Karpas-422 (cell line): ENCODE results near the gene PXYLP1. TPM values are rescaled to one million over a fixed set of nuclear protein-coding genes. Genes with fewer than 3 reads are reported as not detected.

ENCODE experiments used
- DNase-seq: peaks from one replicate; pipeline ENCODE4 v3.0.0-alpha.2; 2015
- H2AFZ ChIP-seq: fragments of 200-600 bp; sonication (generic); 2 replicates; pipeline ENCODE4 v1.6.1; 2014; ENCODE audit warnings: antibody characterized with exemption, low read length, mixed read lengths
- H3K27ac ChIP-seq: fragments of 200-600 bp; sonication (generic); 2 replicates; pipeline ENCODE4 v1.5.1; 2014; ENCODE audit warnings: mild to moderate bottlenecking, low read length, moderate library complexity
- H3K27me3 ChIP-seq: fragments of 200-600 bp; sonication (generic); 2 replicates; pipeline ENCODE4 v1.6.1; 2014; ENCODE audit warnings: low read length, mixed read lengths
- H3K36me3 ChIP-seq: fragments of 200-600 bp; sonication (generic); 2 replicates; pipeline ENCODE4 v1.6.1; 2014; ENCODE audit warnings: low read length, mixed read lengths; ENCODE audit not compliant: insufficient read depth
- H3K4me1 ChIP-seq: fragments of 200-600 bp; sonication (generic); 2 replicates; pipeline ENCODE4 v1.6.1; 2014; ENCODE audit warnings: mild to moderate bottlenecking, low read length, mixed read lengths
- H3K4me2 ChIP-seq: fragments of 200-600 bp; sonication (generic); 2 replicates; pipeline ENCODE4 v1.6.1; 2014; ENCODE audit warnings: low read length, low read depth, mild to moderate bottlenecking; ENCODE audit not compliant: poor library complexity, severe bottlenecking
- H3K4me3 ChIP-seq: fragments of 200-600 bp; sonication (generic); 2 replicates; pipeline ENCODE4 v1.5.1; 2014; ENCODE audit warnings: mild to moderate bottlenecking, antibody characterized with exemption, low read length, mixed read lengths
- H3K79me2 ChIP-seq: fragments of 200-600 bp; sonication (generic); 2 replicates; pipeline ENCODE4 v1.6.1; 2014; ENCODE audit warnings: mild to moderate bottlenecking, low read length, mixed read lengths
- H3K9ac ChIP-seq: fragments of 200-600 bp; sonication (generic); 2 replicates; pipeline ENCODE4 v1.6.0; 2014; ENCODE audit warnings: low read length
- H3K9me2 ChIP-seq: fragments of 200-600 bp; sonication (generic), shearing (Covaris generic); replicated peaks from 2 replicates; pipeline ENCODE4 v1.6.0; 2014; ENCODE audit warnings: mild to moderate bottlenecking, low read length, moderate library complexity; ENCODE audit not compliant: insufficient read depth
- H3K9me3 ChIP-seq: fragments of 300-700, 200-600 bp; sonication (generic); 2 replicates; pipeline ENCODE4 v1.6.1; 2014; ENCODE audit warnings: low read length, mixed read lengths
- H4K20me1 ChIP-seq: fragments of 200-600 bp; sonication (generic); 2 replicates; pipeline ENCODE4 v1.6.1; 2014; ENCODE audit warnings: mild to moderate bottlenecking, antibody characterized with exemption, low read length, low read depth; ENCODE audit not compliant: insufficient read depth
- total RNA-seq: library from RNA; depleted of rRNA; stranded (reverse); fragments of >200 nt; shearing (Covaris generic); gene quantifications from 2 replicates; pipeline ENCODE4 v1.2.3, GENCODE V29; 2014; ENCODE audit warnings: low replicate concordance; rRNA removed

Gene PXYLP1
- total RNA-seq, 1 experiment from 2014 or later = 4.6 TPM

DNA sequence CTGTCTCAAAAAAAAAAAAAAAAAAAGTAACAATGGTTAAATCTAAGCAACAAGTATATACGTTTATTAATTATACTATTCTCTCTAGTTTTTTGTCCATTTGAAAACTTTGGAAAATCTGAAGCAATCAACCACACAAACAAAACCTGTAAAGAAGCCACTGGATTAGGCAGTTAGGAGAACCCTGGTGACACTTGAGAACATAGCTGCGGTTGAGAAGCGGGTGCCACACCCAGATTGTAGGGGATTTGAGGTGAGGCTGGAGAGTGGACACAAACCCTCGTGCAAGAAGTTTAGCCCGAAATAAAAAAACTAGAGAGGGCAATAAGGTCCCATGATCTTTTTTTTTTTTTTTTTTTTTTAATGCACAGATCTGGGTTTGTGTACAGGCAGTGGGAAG is 110.8 kb downstream of the PXYLP1 start:
- H3K4me3 ChIP-seq = no peak overlapping the region
- no peaks in the 10 kb centered on the region for H4K20me1 ChIP-seq
- no peak overlapping the region for H2AFZ ChIP-seq
- no peaks in the 10 kb centered on the region for H3K36me3 ChIP-seq
- no peak for DNase-seq
- H3K79me2 ChIP-seq = no peaks in the 10 kb centered on the region
- H3K4me2 ChIP-seq = no peak overlapping the region
- H3K27ac ChIP-seq = no peak overlapping the region
- H3K9me3 ChIP-seq = no peaks in the 10 kb centered on the region
- peaks cover 5% of the 10 kb centered on the region for H3K4me1 ChIP-seq
- H3K27me3 ChIP-seq = no peaks in the 10 kb centered on the region
- H3K9ac ChIP-seq = no peak overlapping the region
- no peaks in the 10 kb centered on the region for H3K9me2 ChIP-seq

GRCh38 chr3:141343077-141343476 is 111.5 kb downstream of the PXYLP1 start:
- no peak overlapping the region for H3K27ac ChIP-seq
- peaks cover 3% of the 10 kb centered on the region; the same call in 1 of the 2 replicates for H3K4me1 ChIP-seq
- no peaks in the 10 kb centered on the region for H3K27me3 ChIP-seq
- no peak overlapping the region for H3K9ac ChIP-seq
- H3K4me2 ChIP-seq = no peak overlapping the region
- DNase-seq = no peak
- no peaks in the 10 kb centered on the region for H3K9me2 ChIP-seq
- H2AFZ ChIP-seq = no peak overlapping the region
- no peak overlapping the region for H3K4me3 ChIP-seq
- no peaks in the 10 kb centered on the region for H3K9me3 ChIP-seq
- no peaks in the 10 kb centered on the region for H4K20me1 ChIP-seq
- H3K79me2 ChIP-seq = no peaks in the 10 kb centered on the region
- H3K36me3 ChIP-seq = no peaks in the 10 kb centered on the region

DNA sequence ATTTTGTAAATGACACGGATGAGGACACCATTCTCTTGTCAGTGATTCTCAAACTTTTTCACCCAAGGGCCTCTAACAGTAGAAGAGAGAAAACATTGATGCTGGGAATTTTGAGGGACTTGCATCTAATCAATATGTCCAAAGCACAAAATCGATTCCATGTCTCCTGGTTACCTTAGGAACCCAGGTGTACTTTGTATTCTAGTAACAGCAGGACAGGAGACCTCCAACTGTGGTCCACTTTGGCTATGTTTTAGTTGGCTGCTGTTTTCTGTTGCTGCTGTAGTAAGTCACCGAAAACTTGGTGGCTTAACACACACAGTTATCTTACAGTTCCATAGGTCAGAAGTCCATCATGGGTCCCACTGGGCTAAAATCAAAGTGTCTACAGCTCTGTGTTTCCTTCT is 112.2 kb downstream of the PXYLP1 start:
- H2AFZ ChIP-seq = no peak overlapping the region
- H3K9me3 ChIP-seq = no peaks in the 10 kb centered on the region
- H3K79me2 ChIP-seq = no peaks in the 10 kb centered on the region
- H3K9me2 ChIP-seq = no peaks in the 10 kb centered on the region
- no peaks in the 10 kb centered on the region for H4K20me1 ChIP-seq
- H3K27me3 ChIP-seq = no peaks in the 10 kb centered on the region
- H3K4me1 ChIP-seq = peaks cover 3% of the 10 kb centered on the region; the same call in 1 of the 2 replicates
- no peak for DNase-seq
- no peak overlapping the region for H3K9ac ChIP-seq
- no peak overlapping the region for H3K4me2 ChIP-seq
- H3K27ac ChIP-seq = no peak overlapping the region
- no peak overlapping the region for H3K4me3 ChIP-seq
- no peaks in the 10 kb centered on the region for H3K36me3 ChIP-seq

Other genes with a start within 250 kb of the PXYLP1 start
- not detected in 2 replicates for gene SPSB4, start 180.5 kb upstream of the PXYLP1 start, total RNA-seq
- gene ZBTB38, start 136.7 kb downstream of the PXYLP1 start, total RNA-seq = 18.0 and 38.0 TPM in 2 replicates